ENCODE measurements around the gene LRCH3.

DNA sequence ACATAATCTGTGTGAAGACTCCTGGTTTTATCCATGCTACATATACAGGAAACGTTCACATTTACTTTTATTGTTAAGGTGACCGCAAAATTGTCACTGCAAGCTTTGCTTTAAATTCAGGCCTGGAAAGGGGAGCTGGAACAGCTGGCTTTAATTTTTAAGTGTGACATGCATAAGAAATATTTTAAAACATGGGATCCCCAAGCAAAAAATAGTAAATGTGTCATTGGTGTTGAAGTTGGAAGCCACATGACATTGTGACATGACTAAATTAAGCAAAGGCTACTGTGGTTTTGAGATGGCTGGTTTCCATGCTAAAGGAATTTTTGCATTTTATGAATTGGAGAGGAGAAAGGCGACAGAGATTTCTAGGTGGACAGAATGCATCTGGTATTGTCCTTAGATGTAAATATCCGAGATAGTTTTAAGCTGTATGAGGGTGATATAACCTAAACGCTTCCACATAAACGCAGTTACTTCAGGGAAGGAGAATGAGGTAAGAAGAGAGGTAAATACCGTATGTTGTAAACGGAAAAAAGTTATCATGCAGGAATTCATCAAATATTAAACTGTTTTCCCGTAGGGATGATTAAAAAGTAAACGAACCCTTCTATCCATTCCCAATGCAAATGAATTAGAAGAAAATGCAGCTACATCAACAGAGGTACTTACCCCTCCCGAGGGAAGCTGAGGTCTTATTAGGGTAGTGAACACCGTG lies 42.3 kb upstream of the LRCH3 start:
- TF ChIP-seq, protein P1, sequence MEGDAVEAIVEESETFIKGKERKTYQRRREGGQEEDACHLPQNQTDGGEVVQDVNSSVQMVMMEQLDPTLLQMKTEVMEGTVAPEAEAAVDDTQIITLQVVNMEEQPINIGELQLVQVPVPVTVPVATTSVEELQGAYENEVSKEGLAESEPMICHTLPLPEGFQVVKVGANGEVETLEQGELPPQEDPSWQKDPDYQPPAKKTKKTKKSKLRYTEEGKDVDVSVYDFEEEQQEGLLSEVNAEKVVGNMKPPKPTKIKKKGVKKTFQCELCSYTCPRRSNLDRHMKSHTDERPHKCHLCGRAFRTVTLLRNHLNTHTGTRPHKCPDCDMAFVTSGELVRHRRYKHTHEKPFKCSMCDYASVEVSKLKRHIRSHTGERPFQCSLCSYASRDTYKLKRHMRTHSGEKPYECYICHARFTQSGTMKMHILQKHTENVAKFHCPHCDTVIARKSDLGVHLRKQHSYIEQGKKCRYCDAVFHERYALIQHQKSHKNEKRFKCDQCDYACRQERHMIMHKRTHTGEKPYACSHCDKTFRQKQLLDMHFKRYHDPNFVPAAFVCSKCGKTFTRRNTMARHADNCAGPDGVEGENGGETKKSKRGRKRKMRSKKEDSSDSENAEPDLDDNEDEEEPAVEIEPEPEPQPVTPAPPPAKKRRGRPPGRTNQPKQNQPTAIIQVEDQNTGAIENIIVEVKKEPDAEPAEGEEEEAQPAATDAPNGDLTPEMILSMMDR (IDR thresholded peaks at IDR 0.05), result no peak
- no peak for TF ChIP-seq POLR2A (IDR thresholded peaks at IDR 0.05; ENCODE audit: low read depth)

Data from esophagus muscularis mucosa (tissue), 3 donors.